HEK293 (cell line): ENCODE data around the gene EXOSC7.

ENCODE experiments used
- CTCF ChIA-PET: fragments of 350-600 bp; formaldehyde crosslinking; extraction: SDS; loops from one replicate; lab custom pipeline; 2021; ENCODE audit warnings: antibody characterized with exemption; lab: Yijun Ruan, JAX
- POLR2A ChIA-PET: fragments of 300-600 bp; formaldehyde crosslinking; extraction: SDS; loops from one replicate; lab custom pipeline; 2020; ENCODE audit warnings: antibody characterized with exemption, inconsistent platforms; lab: Yijun Ruan, JAX
- H3K27ac ChIP-seq: fragments of 200-500 bp; sonication (Bioruptor generic); 2 replicates; pipeline ENCODE4 v1.5.1; 2014; ENCODE audit warnings: low read depth, low read length, control low read depth, inconsistent platforms; ENCODE audit errors: extremely low read depth
- H3K36me3 ChIP-seq, 2 experiments: fragments of 200-500 bp in 1 of 2; sonication (Bioruptor generic) in 1 of 2; 1 replicate in 1 of 2; 2 replicates in 1 of 2; pipeline ENCODE4 v1.5.1; 2014 to 2017; ENCODE audit warnings: inconsistent platforms in 2 of 2, low read length in 2 of 2; ENCODE audit not compliant: control insufficient read depth in 2 of 2, insufficient read depth in 1 of 2
- H3K4me1 ChIP-seq: fragments of 200-500 bp; sonication (Bioruptor generic); 2 replicates; pipeline ENCODE4 v1.5.1; 2014; ENCODE audit warnings: mild to moderate bottlenecking, low read length, inconsistent platforms; ENCODE audit not compliant: control insufficient read depth, insufficient read depth
- H3K4me3 ChIP-seq: 2 replicates; pipeline ENCODE4 v1.5.1; 2011; ENCODE audit warnings: low read depth, mild to moderate bottlenecking, control low read depth, low read length, moderate library complexity
- H3K9me3 ChIP-seq: fragments of 200-500 bp; sonication (Bioruptor generic); 2 replicates; pipeline ENCODE4 v1.5.1; 2014; ENCODE audit warnings: low read depth, low read length, inconsistent platforms; ENCODE audit not compliant: control insufficient read depth, insufficient read depth
- FEZF1 ChIP-seq: fragments of 450-650 bp; formaldehyde crosslinking; IDR thresholded peaks from 2 replicates; pipeline ENCODE4 v1.5.1; 2016; ENCODE audit warnings: missing biosample characterization, missing genetic modification characterization
- GLI4 ChIP-seq: fragments of 450-650 bp; formaldehyde crosslinking; IDR thresholded peaks from 2 replicates; pipeline ENCODE4 v1.5.1; 2016; ENCODE audit warnings: missing biosample characterization, missing genetic modification characterization
- HOXD13 ChIP-seq: sonication (generic); formaldehyde crosslinking; IDR thresholded peaks from 2 replicates; pipeline ENCODE4 v1.8.0; 2022; ENCODE audit warnings: missing genetic modification reagents, borderline replicate concordance
- KLF10 ChIP-seq: fragments of 450-650 bp; IDR thresholded peaks from 2 replicates; pipeline ENCODE4 v1.5.1; 2018; ENCODE audit warnings: missing biosample characterization, mild to moderate bottlenecking, missing genetic modification characterization
- KLF16 ChIP-seq: fragments of 450-650 bp; formaldehyde crosslinking; IDR thresholded peaks from 2 replicates; pipeline ENCODE4 v1.5.1; 2017; ENCODE audit warnings: missing biosample characterization, missing genetic modification characterization
- MYNN ChIP-seq: fragments of 450-650 bp; formaldehyde crosslinking; IDR thresholded peaks from 2 replicates; pipeline ENCODE4 v1.5.1; 2016; ENCODE audit warnings: missing biosample characterization, missing genetic modification characterization, borderline replicate concordance
- TRIM28 ChIP-seq: IDR thresholded peaks from 2 replicates; pipeline ENCODE4 v1.6.1; 2011; ENCODE audit warnings: low read length, control low read depth, borderline replicate concordance
- ZBTB44 ChIP-seq: fragments of 450-650 bp; IDR thresholded peaks from 2 replicates; pipeline ENCODE4 v1.5.1; 2018; ENCODE audit warnings: missing biosample characterization, mild to moderate bottlenecking, missing genetic modification characterization
- ZFP37 ChIP-seq: fragments of 450-650 bp; formaldehyde crosslinking; IDR thresholded peaks from 2 replicates; pipeline ENCODE4 v1.5.1; 2016; ENCODE audit warnings: missing biosample characterization, missing genetic modification characterization
- ZFP41 ChIP-seq: fragments of 450-650 bp; formaldehyde crosslinking; IDR thresholded peaks from 2 replicates; pipeline ENCODE4 v1.5.1; 2016; ENCODE audit warnings: missing biosample characterization, missing genetic modification characterization, borderline replicate concordance
- ZNF10 ChIP-seq: fragments of 450-650 bp; formaldehyde crosslinking; IDR thresholded peaks from 2 replicates; pipeline ENCODE4 v1.5.1; 2017; ENCODE audit warnings: missing biosample characterization, missing genetic modification characterization
- ZNF148 ChIP-seq: fragments of 450-650 bp; formaldehyde crosslinking; IDR thresholded peaks from 2 replicates; pipeline ENCODE4 v1.5.0; 2017; ENCODE audit warnings: missing biosample characterization, missing genetic modification characterization, borderline replicate concordance
- ZNF202 ChIP-seq: fragments of 450-650 bp; formaldehyde crosslinking; IDR thresholded peaks from 2 replicates; pipeline ENCODE4 v1.5.1; 2016; ENCODE audit warnings: missing biosample characterization, missing genetic modification characterization, borderline replicate concordance
- ZNF221 ChIP-seq: fragments of 450-650 bp; formaldehyde crosslinking; IDR thresholded peaks from 2 replicates; pipeline ENCODE4 v1.5.1; 2017; ENCODE audit warnings: missing biosample characterization, missing genetic modification characterization, borderline replicate concordance
- ZNF302 ChIP-seq: fragments of 450-650 bp; formaldehyde crosslinking; IDR thresholded peaks from 2 replicates; pipeline ENCODE4 v1.5.1; 2016; ENCODE audit warnings: missing biosample characterization, missing genetic modification characterization, low read depth
- ZNF362 ChIP-seq: fragments of 450-650 bp; formaldehyde crosslinking; IDR thresholded peaks from 2 replicates; pipeline ENCODE4 v1.5.1; 2016; ENCODE audit warnings: missing biosample characterization, missing genetic modification characterization
- ZNF501 ChIP-seq: fragments of 450-650 bp; formaldehyde crosslinking; IDR thresholded peaks from 2 replicates; pipeline ENCODE4 v1.5.1; 2016; ENCODE audit warnings: missing biosample characterization, missing genetic modification characterization
- ZNF513 ChIP-seq: fragments of 450-650 bp; IDR thresholded peaks from 2 replicates; pipeline ENCODE4 v1.5.1; 2018; ENCODE audit warnings: missing biosample characterization, missing genetic modification characterization
- ZNF529 ChIP-seq: fragments of 450-650 bp; formaldehyde crosslinking; IDR thresholded peaks from 2 replicates; pipeline ENCODE4 v1.5.1; 2017; ENCODE audit warnings: missing genetic modification characterization, missing biosample characterization; ENCODE audit not compliant: insufficient replicate concordance
- ZNF623 ChIP-seq: fragments of 450-650 bp; formaldehyde crosslinking; IDR thresholded peaks from 2 replicates; pipeline ENCODE4 v1.5.1; 2016; ENCODE audit warnings: missing biosample characterization, missing genetic modification characterization
- ZNF624 ChIP-seq: fragments of 450-650 bp; formaldehyde crosslinking; IDR thresholded peaks from 2 replicates; pipeline ENCODE4 v1.5.1; 2017; ENCODE audit warnings: missing biosample characterization, missing genetic modification characterization
- ZNF664 ChIP-seq: fragments of 450-650 bp; formaldehyde crosslinking; IDR thresholded peaks from 2 replicates; pipeline ENCODE4 v1.5.1; 2016; ENCODE audit warnings: missing biosample characterization, missing genetic modification characterization
- ZNF843 ChIP-seq: fragments of 450-650 bp; formaldehyde crosslinking; IDR thresholded peaks from 2 replicates; pipeline ENCODE4 v1.5.1; 2016; ENCODE audit warnings: missing biosample characterization, missing genetic modification characterization
- ZSCAN16 ChIP-seq: fragments of 450-650 bp; formaldehyde crosslinking; IDR thresholded peaks from 2 replicates; pipeline ENCODE4 v1.5.1; 2016; ENCODE audit warnings: missing biosample characterization, missing genetic modification characterization
- ZSCAN4 ChIP-seq: fragments of 450-650 bp; formaldehyde crosslinking; IDR thresholded peaks from 2 replicates; pipeline ENCODE4 v1.5.1; 2017; ENCODE audit warnings: missing biosample characterization, missing genetic modification characterization
- ZSCAN5A ChIP-seq: fragments of 450-650 bp; formaldehyde crosslinking; IDR thresholded peaks from 2 replicates; pipeline ENCODE4 v1.5.1; 2016; ENCODE audit warnings: missing biosample characterization, missing genetic modification characterization
- ZXDB ChIP-seq: fragments of 450-650 bp; formaldehyde crosslinking; IDR thresholded peaks from 2 replicates; pipeline ENCODE4 v1.5.1; 2016; ENCODE audit warnings: missing biosample characterization, missing genetic modification characterization

The EXOSC7 gene

GRCh38 chr3:44963571-44964325 lies 12.3 kb upstream of the EXOSC7 start:
- POLR2A ChIA-PET: interaction anchor here (1.2 kb wide), 1 partner anchor 12 kb away, joined by 3 read pairs; the partner anchor contains the start of genes EXOSC7 and ZDHHC3
- no peak overlapping the region for H3K27ac ChIP-seq
- H3K4me1 ChIP-seq: no peaks in the 10 kb centered on the region
- H3K36me3 ChIP-seq: peaks cover 0 to 7% of the 10 kb centered on the region in 2 experiments; a peak in 1 of 3 replicates
- H3K4me3 ChIP-seq: no peak overlapping the region
- no peaks in the 10 kb centered on the region for H3K9me3 ChIP-seq
- TF ChIP-seq ZNF623 (no peak), MYNN (tag by site-specific recombination) (no peak), ZSCAN5A (tag by site-specific recombination) (no peak), ZNF302 (tag by site-specific recombination) (no peak), HOXD13 (CRISPR knock-in tag) (no peak), ZNF362 (tag by site-specific recombination) (no peak), ZNF529 (no peak), ZNF221 (tag by site-specific recombination) (no peak), ZNF664 (no peak), ZSCAN16 (tag by site-specific recombination) (no peak), ZBTB44 (tag by site-specific recombination) (no peak), ZNF148 (tag by site-specific recombination) (no peak), ZXDB (tag by site-specific recombination) (no peak), ZNF202 (tag by site-specific recombination) (no peak), ZNF624 (tag by site-specific recombination) (no peak), ZNF843 (tag by site-specific recombination) (no peak), GLI4 (tag by site-specific recombination) (no peak), FEZF1 (tag by site-specific recombination) (no peak)
- CTCF ChIA-PET: interaction anchor here (0.7 kb wide), 2 partner anchors 49 to 714 kb away, joined by 3 read pairs; no protein-coding TSS in a partner anchor

GRCh38 chr3:44965165-44965564 lies 10.9 kb upstream of the EXOSC7 start:
- ChIA-PET POLR2A (no interaction called here), CTCF (no interaction called here)
- Histone ChIP-seq H3K4me1 (no peaks in the 10 kb centered on the region), H3K27ac (no peak overlapping the region), H3K9me3 (no peaks in the 10 kb centered on the region), H3K4me3 (no peak overlapping the region), H3K36me3 (no peaks in the 10 kb centered on the region)
- TF ChIP-seq ZFP41: no peak
- TF ChIP-seq ZNF513 (tag by site-specific recombination): no peak
- no peak for TF ChIP-seq ZNF221 (tag by site-specific recombination)
- no peak for TF ChIP-seq KLF16 (tag by site-specific recombination)
- no peak for TF ChIP-seq ZNF10
- TF ChIP-seq ZSCAN4: no peak
- no peak for TF ChIP-seq ZNF501 (tag by site-specific recombination)
- TF ChIP-seq KLF10 (tag by site-specific recombination): no peak
- TF ChIP-seq TRIM28: no peak
- no peak for TF ChIP-seq ZFP37 (tag by site-specific recombination)
